ENCODE data around the gene SIX2. TPM values are rescaled to one million over a fixed set of nuclear protein-coding genes. Genes with fewer than 3 reads are reported as not detected.

The SIX2 gene
- total and polyA plus RNA-seq, 2 of the 13 experiments (the other 11 are each of a cell fraction or from before 2014, with no cell fraction given), result not detected

DNA sequence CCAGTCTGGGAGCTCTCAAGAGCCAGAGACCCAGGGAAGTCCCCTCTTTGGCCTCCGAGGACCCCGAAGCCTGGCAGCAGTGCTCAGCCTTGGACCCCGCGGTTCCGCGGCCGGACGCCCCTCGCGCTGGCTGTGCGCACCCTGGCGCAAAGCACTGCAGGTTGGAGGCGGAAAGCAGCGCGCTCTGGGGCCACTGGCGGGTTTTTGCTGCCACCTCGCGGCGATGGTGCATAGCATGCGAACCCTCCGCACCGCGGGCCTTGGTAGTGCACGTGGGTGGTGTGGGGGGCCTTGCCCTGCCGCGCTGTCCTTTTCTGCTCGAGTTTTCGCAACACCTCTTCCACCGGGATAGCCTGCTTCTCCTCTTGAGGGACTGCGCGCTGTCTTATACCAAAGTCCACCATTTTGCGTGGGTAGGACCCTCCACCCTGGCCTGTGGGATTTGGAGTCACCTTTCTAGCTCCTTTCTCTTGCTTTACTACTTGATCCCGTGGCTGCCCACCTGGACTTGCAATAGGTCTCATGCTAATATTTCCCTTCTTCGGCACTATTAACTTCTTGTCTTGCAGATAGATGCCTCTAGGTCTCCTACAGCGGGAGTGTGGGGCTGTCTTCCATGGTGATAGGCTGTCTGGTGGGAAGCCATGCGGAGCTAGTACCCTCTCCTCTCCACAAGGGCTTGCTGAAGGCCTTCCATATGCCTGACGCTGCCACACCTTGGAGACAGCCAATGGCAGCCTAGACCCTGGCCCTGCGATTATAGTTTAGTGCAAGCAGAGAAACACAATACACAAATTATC is 53.5 kb downstream of the SIX2 start (continued):
- TF ChIP-seq, protein P1, sequence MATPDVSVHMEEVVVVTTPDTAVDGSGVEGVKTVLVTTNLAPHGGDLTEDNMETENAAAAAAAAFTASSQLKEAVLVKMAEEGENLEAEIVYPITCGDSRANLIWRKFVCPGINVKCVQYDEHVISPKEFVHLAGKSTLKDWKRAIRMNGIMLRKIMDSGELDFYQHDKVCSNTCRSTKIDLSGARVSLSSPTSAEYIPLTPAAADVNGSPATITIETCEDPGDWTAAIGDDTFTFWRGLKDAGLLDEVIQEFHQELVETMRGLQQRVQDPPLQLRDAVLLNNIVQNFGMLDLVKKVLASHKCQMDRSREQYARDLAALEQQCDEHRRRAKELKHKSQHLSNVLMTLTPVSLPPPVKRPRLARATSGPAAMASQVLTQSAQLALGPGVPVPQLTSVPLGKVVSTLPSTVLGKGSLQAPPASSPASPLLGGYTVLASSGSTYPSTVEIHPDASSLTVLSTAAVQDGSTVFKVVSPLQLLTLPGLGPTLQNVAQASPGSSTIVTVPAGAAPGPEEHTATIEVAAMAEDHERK (CRISPR knock-in tag; IDR thresholded peaks at IDR 0.05; ENCODE audit: low read depth), result no peak
- no peak; the same call in 1 of the 2 replicates for TF ChIP-seq SAFB2 (CRISPR knock-in tag; IDR thresholded peaks at IDR 0.05; ENCODE audit: borderline replicate concordance, low read depth)
- no peak for TF ChIP-seq ZBTB8A (CRISPR knock-in tag; IDR thresholded peaks at IDR 0.05; ENCODE audit: borderline replicate concordance, low read depth)
- TF ChIP-seq, protein P2, sequence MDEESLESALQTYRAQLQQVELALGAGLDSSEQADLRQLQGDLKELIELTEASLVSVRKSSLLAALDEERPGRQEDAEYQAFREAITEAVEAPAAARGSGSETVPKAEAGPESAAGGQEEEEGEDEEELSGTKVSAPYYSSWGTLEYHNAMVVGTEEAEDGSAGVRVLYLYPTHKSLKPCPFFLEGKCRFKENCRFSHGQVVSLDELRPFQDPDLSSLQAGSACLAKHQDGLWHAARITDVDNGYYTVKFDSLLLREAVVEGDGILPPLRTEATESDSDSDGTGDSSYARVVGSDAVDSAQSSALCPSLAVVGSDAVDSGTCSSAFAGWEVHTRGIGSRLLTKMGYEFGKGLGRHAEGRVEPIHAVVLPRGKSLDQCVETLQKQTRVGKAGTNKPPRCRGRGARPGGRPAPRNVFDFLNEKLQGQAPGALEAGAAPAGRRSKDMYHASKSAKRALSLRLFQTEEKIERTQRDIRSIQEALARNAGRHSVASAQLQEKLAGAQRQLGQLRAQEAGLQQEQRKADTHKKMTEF (CRISPR knock-in tag; IDR thresholded peaks at IDR 0.05), result 0 out of 2 replicates have a peak, but pooled peaks have one; percentile 40
- TF ChIP-seq EEA1 (CRISPR knock-in tag; IDR thresholded peaks at IDR 0.05; ENCODE audit: borderline replicate concordance), result no peak
- no peak for TF ChIP-seq NR2F1 (CRISPR knock-in tag; IDR thresholded peaks at IDR 0.05)
- no peak; the same call in 1 of the 2 replicates for TF ChIP-seq SALL2 (CRISPR knock-in tag; IDR thresholded peaks at IDR 0.05)
- no peak for TF ChIP-seq MED8 (CRISPR knock-in tag; IDR thresholded peaks at IDR 0.05; ENCODE audit: insufficient replicate concordance)
- TF ChIP-seq, protein P3, sequence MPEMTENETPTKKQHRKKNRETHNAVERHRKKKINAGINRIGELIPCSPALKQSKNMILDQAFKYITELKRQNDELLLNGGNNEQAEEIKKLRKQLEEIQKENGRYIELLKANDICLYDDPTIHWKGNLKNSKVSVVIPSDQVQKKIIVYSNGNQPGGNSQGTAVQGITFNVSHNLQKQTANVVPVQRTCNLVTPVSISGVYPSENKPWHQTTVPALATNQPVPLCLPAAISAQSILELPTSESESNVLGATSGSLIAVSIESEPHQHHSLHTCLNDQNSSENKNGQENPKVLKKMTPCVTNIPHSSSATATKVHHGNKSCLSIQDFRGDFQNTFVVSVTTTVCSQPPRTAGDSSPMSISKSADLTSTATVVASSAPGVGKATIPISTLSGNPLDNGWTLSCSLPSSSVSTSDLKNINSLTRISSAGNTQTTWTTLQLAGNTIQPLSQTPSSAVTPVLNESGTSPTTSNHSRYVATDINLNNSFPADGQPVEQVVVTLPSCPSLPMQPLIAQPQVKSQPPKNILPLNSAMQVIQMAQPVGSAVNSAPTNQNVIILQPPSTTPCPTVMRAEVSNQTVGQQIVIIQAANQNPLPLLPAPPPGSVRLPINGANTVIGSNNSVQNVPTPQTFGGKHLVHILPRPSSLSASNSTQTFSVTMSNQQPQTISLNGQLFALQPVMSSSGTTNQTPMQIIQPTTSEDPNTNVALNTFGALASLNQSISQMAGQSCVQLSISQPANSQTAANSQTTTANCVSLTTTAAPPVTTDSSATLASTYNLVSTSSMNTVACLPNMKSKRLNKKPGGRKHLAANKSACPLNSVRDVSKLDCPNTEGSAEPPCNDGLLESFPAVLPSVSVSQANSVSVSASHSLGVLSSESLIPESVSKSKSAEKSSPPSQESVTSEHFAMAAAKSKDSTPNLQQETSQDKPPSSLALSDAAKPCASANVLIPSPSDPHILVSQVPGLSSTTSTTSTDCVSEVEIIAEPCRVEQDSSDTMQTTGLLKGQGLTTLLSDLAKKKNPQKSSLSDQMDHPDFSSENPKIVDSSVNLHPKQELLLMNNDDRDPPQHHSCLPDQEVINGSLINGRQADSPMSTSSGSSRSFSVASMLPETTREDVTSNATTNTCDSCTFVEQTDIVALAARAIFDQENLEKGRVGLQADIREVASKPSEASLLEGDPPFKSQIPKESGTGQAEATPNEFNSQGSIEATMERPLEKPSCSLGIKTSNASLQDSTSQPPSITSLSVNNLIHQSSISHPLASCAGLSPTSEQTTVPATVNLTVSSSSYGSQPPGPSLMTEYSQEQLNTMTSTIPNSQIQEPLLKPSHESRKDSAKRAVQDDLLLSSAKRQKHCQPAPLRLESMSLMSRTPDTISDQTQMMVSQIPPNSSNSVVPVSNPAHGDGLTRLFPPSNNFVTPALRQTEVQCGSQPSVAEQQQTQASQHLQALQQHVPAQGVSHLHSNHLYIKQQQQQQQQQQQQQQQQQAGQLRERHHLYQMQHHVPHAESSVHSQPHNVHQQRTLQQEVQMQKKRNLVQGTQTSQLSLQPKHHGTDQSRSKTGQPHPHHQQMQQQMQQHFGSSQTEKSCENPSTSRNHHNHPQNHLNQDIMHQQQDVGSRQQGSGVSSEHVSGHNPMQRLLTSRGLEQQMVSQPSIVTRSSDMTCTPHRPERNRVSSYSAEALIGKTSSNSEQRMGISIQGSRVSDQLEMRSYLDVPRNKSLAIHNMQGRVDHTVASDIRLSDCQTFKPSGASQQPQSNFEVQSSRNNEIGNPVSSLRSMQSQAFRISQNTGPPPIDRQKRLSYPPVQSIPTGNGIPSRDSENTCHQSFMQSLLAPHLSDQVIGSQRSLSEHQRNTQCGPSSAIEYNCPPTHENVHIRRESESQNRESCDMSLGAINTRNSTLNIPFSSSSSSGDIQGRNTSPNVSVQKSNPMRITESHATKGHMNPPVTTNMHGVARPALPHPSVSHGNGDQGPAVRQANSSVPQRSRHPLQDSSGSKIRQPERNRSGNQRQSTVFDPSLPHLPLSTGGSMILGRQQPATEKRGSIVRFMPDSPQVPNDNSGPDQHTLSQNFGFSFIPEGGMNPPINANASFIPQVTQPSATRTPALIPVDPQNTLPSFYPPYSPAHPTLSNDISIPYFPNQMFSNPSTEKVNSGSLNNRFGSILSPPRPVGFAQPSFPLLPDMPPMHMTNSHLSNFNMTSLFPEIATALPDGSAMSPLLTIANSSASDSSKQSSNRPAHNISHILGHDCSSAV (CRISPR knock-in tag; IDR thresholded peaks at IDR 0.05; ENCODE audit: borderline replicate concordance), result 0 out of 2 replicates have a peak, but pooled peaks have one; percentile 52
- TF ChIP-seq, protein P4, sequence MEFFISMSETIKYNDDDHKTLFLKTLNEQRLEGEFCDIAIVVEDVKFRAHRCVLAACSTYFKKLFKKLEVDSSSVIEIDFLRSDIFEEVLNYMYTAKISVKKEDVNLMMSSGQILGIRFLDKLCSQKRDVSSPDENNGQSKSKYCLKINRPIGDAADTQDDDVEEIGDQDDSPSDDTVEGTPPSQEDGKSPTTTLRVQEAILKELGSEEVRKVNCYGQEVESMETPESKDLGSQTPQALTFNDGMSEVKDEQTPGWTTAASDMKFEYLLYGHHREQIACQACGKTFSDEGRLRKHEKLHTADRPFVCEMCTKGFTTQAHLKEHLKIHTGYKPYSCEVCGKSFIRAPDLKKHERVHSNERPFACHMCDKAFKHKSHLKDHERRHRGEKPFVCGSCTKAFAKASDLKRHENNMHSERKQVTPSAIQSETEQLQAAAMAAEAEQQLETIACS (CRISPR knock-in tag; IDR thresholded peaks at IDR 0.05), result no peak
- no peak for TF ChIP-seq STAT5B (CRISPR knock-in tag; IDR thresholded peaks at IDR 0.05)
- TF ChIP-seq, protein P5, sequence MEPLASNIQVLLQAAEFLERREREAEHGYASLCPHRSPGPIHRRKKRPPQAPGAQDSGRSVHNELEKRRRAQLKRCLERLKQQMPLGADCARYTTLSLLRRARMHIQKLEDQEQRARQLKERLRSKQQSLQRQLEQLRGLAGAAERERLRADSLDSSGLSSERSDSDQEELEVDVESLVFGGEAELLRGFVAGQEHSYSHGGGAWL (CRISPR knock-in tag; IDR thresholded peaks at IDR 0.05), result peak; percentile 78; the same call in 1 of the 2 replicates
- no peak for TF ChIP-seq ZNF850 (CRISPR knock-in tag; conservative IDR thresholded peaks at IDR 0.05)

Measured in HepG2 (cell line).